Measurements from ENCODE around the gene NFAM1.
A peak's percentile ranks its signal among the peaks of the same experiment; 100 is the strongest.

NFAM1 gene

GRCh38 chr22:42412744-42413333 lies 19.4 kb downstream of the NFAM1 start:
- DNase-seq = no peak

GRCh38 chr22:42410708-42411107 lies 21.5 kb downstream of the NFAM1 start:
- no peak for DNase-seq

- DNase-seq = no peak
These were observed 23.2 kb downstream of the NFAM1 start for GRCh38 chr22:42408810-42409529.

- no peak for DNase-seq
These were observed 23.9 kb downstream of the NFAM1 start for GRCh38 chr22:42408276-42408675.

GRCh38 chr22:42404266-42404665 lies 27.9 kb downstream of the NFAM1 start:
- no peak for DNase-seq

- no peak for DNase-seq
These were observed 30.5 kb downstream of the NFAM1 start for GRCh38 chr22:42401535-42402334.

GRCh38 chr22:42400811-42401534 lies 31.2 kb downstream of the NFAM1 start:
- DNase-seq = no peak

- DNase-seq = no peak
These were observed 32.6 kb downstream of the NFAM1 start for GRCh38 chr22:42399315-42400271.

- peak; percentile 24 for DNase-seq
These were observed 34.6 kb downstream of the NFAM1 start for GRCh38 chr22:42397332-42398249.

GRCh38 chr22:42396621-42397331 lies 35.4 kb downstream of the NFAM1 start:
- no peak for DNase-seq

- DNase-seq = no peak
These were observed 43.1 kb downstream of the NFAM1 start for GRCh38 chr22:42389143-42389542.

GRCh38 chr22:42388130-42388797 lies 43.9 kb downstream of the NFAM1 start:
- DNase-seq = no peak

- no peak for DNase-seq
These were observed 44.6 kb downstream of the NFAM1 start for GRCh38 chr22:42387631-42388030.

GRCh38 chr22:42385696-42386095 lies 46.5 kb downstream of the NFAM1 start:
- no peak for DNase-seq

GRCh38 chr22:42384506-42384905 lies 47.7 kb downstream of the NFAM1 start:
- DNase-seq = no peak

- DNase-seq = no peak
These were observed 48.3 kb downstream of the NFAM1 start for GRCh38 chr22:42383851-42384417.

- no peak for DNase-seq
These were observed 48.9 kb downstream of the NFAM1 start for GRCh38 chr22:42383287-42383686.

- no peak for DNase-seq
These were observed 51.2 kb downstream of the NFAM1 start for GRCh38 chr22:42380769-42381551.
